Activated CD4-positive, alpha-beta T cell treated with anti-CD3 and anti-CD28 coated beads, Interleukin-2, amount 10 ng/mL, durations not matched to agents 24 days and 14 days (primary cell): Measurements from ENCODE around the gene KIAA1328. TPM values are rescaled to one million over a fixed set of nuclear protein-coding genes. Genes with fewer than 3 reads are reported as not detected.
A peak's percentile ranks its signal among the peaks of the same experiment; 100 is the strongest.

Source experiments
- DNase-seq: peaks from one replicate; pipeline ENCODE4 v3.0.0; 2022
- H3K27ac Mint-ChIP-seq: one replicate; pipeline ENCODE4 v1.8.0; 2022; ENCODE audit warnings: mild to moderate bottlenecking, mixed read lengths
- H3K27me3 Mint-ChIP-seq: one replicate; pipeline ENCODE4 v1.8.0; 2022; ENCODE audit warnings: mixed read lengths
- H3K36me3 Mint-ChIP-seq: one replicate; pipeline ENCODE4 v1.8.0; 2022; ENCODE audit warnings: low read depth, mild to moderate bottlenecking, mixed read lengths
- H3K4me1 Mint-ChIP-seq: one replicate; pipeline ENCODE4 v1.8.0; 2021; ENCODE audit warnings: mixed read lengths
- H3K4me3 Mint-ChIP-seq: one replicate; pipeline ENCODE4 v1.8.0; 2022; ENCODE audit warnings: mild to moderate bottlenecking, moderate library complexity, mixed read lengths
- H3K9me3 Mint-ChIP-seq: one replicate; pipeline ENCODE4 v1.8.0; 2021; ENCODE audit warnings: mixed read lengths
- intact Hi-C: fragments of 100-400 bp; cut with micrococcal nuclease; formaldehyde crosslinking; loops from one replicate; pipeline ENCODE4 v1.15.1; 2023
- total RNA-seq: library from RNA; stranded (reverse); gene quantifications from 2 replicates; pipeline ENCODE4 v1.2.3, GENCODE V29; 2022

KIAA1328 gene
- total RNA-seq, 1 donor from 2014 or later, result 7.3 TPM

DNA sequence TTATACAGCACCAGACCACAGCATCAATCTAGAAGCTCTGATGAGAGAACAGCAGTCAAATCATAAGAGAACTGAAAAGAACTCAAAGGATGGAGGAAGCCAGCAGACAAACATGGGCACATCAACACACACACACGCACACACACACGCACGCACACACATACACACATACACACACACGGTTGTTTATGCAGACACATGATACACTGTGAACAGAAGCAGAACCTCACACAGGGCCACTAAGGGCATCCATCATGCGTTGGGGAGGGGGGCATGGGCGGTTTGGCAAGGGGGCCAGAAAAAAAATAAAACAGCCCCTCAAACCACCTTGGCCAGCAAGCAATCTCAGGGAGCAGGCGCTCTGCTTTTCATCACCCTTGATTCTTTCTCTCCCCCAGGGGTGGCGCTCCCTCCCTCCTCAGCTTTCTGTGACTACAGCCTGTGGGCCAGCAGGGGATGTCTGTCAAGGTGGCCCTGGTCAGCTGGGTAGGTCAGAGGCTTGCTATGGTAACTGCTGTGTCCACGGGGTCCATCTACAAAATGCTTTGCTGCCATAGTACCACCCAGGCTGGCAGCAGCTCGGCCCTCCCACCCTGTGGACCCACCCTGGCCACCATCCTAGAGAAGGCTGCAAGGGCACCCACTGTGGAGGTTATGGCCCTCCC is 418.7 kb downstream of the KIAA1328 start:
- intact Hi-C loops, result no loop called here
- H3K27me3 Mint-ChIP-seq, result peaks cover 31% of the 10 kb centered on the region

DNA sequence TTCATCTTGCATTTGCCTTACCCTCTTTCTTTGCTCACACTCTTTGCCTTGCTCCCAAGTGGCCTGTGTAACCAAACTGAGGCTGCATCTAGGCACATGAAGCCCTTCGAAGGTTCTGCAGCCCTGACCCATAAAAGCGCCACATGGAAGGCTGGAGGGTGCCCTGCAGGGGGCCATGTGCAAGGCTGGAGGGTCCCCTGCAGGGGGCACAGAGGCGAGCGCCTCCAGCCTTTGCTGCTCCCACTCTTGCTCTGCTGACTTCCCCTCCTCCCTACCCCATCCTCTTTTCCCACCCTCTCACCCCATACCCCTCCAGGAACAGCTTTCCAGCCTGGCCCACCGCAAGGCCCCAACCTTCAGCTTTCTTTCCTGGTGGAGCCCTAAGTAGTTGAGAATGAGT is 419.4 kb downstream of the KIAA1328 start:
- Mint-ChIP-seq H3K9me3 (no peaks in the 10 kb centered on the region), H3K36me3 (no peaks in the 10 kb centered on the region), H3K27me3 (peaks cover 33% of the 10 kb centered on the region), H3K27ac (no peak overlapping the region), H3K4me3 (no peak overlapping the region), H3K4me1 (peaks cover 1% of the 10 kb centered on the region)
- no peak for DNase-seq
- intact Hi-C loops, result no loop called here

More for the DNA sequence above, 418.7 kb downstream of the KIAA1328 start:
- Mint-ChIP-seq H3K4me1 (peaks cover 1% of the 10 kb centered on the region), H3K27ac (no peak overlapping the region), H3K4me3 (no peak overlapping the region), H3K36me3 (no peaks in the 10 kb centered on the region), H3K9me3 (no peaks in the 10 kb centered on the region)
- no peak for DNase-seq

DNA sequence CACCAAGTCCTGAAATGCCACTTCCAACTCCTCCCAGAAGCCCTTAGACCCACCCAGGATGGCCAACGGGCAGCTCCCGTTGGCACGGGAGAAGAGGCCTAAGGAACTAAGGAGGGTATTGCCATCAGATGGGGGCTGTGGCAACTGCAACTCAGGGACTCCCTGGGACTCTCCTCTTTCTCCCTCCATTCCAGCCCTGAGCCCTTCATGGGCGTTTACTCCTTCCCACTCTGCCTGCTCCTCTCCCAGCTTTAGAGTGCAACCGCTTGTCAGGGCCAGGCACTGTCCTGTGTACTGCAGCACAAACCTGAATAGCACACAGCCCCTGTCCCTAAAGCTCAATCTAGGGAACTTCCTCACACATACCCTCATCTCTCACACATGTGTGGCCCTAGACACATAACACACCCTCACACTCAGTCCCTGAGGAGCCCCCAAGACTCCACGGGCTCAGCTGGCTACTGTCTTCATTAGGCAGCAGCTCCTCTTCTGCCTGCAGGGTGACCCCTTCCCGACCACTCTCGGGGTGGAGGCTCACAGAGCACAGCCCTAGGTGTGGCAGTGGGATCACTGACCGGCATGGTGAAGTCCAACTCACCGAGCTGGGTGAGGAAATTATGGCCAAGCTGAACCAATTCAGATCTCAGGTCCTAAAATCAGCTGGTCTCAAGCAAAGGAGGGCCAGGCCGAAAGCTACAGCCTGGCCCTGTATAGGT is 420.4 kb downstream of the KIAA1328 start:
- no peaks in the 10 kb centered on the region for H3K9me3 Mint-ChIP-seq
- no peak overlapping the region for H3K27ac Mint-ChIP-seq
- no peak for DNase-seq
- intact Hi-C loops, result no loop called here
- no peak overlapping the region for H3K4me3 Mint-ChIP-seq
- peaks cover 27% of the 10 kb centered on the region for H3K27me3 Mint-ChIP-seq
- no peaks in the 10 kb centered on the region for H3K4me1 Mint-ChIP-seq
- no peaks in the 10 kb centered on the region for H3K36me3 Mint-ChIP-seq

DNA sequence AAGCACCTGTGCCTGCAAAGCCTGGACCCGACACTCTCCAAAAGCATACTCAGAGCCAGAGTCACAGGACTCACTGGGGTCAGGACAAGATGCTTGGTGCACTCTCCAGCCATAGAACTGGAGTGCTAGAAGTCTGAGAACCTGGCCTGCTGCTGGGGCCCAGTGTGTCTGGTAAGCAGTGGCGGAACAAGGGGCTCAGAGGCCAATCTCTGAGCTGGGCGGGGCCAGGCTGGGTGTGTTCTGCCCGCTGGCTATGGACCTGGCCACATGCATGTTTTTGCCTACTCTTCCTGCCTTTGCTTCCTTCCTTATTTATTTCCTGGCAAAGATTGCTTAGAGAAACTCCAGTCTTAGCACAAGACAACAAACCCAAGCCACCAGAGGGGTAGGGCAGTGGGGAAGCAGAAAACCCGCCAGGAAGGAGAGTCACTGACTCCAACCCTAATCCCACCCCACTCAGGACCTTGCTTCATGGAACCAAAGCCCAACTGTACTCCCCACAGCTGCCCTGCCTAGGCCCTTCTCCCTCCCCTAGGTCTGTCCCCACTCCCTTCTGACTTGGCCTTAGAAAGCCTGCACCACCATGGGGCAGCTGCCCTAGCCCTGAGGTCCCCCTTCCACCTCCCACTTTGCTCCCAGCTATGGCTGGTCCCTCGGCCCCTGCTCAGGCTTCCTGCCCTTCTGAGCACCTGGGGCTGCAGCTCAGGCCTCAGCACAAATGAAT is 421.1 kb downstream of the KIAA1328 start:
- H3K9me3 Mint-ChIP-seq, result no peaks in the 10 kb centered on the region
- no peaks in the 10 kb centered on the region for H3K4me1 Mint-ChIP-seq
- intact Hi-C loops, result no loop called here
- no peak for DNase-seq
- no peaks in the 10 kb centered on the region for H3K36me3 Mint-ChIP-seq
- no peak overlapping the region for H3K27ac Mint-ChIP-seq
- H3K4me3 Mint-ChIP-seq, result no peak overlapping the region
- peaks cover 28% of the 10 kb centered on the region for H3K27me3 Mint-ChIP-seq

DNA sequence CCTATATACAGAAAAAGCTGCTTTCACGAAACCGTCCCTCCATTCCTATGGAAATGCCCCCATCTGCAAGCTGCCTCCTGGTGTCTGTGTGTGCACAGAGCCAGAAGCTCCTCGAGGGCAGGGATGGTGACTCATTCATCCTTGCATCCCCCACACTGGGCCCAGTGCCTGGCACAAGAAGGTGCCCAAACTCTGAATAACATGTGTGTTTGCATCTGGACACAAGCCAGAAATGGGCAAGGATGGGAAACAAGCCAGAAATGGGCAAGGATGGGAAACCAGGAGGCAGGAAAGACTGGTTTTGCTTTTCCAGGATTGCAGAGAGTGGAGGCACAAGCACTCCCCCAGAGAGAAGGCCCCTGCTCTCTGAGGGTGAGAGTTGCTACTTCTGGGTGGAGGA is 422.8 kb downstream of the KIAA1328 start:
- Mint-ChIP-seq H3K4me3 (no peak overlapping the region), H3K36me3 (no peaks in the 10 kb centered on the region), H3K4me1 (no peaks in the 10 kb centered on the region), H3K9me3 (no peaks in the 10 kb centered on the region), H3K27ac (no peak overlapping the region), H3K27me3 (peaks cover 28% of the 10 kb centered on the region)
- intact Hi-C loops, result no loop called here
- DNase-seq, result no peak

DNA sequence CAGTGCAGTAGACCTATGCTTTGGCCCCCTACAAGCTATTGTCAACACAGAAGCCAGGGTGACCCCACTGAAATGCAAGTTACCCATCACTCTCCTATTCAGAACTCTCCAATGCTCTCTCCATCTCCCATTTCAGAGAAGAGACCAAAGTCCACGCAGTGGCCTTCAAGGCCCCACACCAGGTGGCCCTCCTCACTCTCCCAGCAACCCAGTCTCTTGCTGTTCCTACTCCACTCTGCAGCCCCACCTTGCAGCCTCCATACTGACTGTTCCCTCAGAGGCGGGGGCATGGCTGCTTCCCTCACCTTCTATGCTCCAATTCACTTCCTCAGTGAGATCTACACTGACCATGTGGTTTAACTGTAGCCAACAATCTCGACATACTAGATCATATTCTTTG is 423.4 kb downstream of the KIAA1328 start:
- Mint-ChIP-seq H3K27me3 (peaks cover 28% of the 10 kb centered on the region), H3K4me1 (no peaks in the 10 kb centered on the region), H3K36me3 (no peaks in the 10 kb centered on the region), H3K4me3 (no peak overlapping the region), H3K9me3 (no peaks in the 10 kb centered on the region), H3K27ac (no peak overlapping the region)
- no peak for DNase-seq
- intact Hi-C loops, result no loop called here

DNA sequence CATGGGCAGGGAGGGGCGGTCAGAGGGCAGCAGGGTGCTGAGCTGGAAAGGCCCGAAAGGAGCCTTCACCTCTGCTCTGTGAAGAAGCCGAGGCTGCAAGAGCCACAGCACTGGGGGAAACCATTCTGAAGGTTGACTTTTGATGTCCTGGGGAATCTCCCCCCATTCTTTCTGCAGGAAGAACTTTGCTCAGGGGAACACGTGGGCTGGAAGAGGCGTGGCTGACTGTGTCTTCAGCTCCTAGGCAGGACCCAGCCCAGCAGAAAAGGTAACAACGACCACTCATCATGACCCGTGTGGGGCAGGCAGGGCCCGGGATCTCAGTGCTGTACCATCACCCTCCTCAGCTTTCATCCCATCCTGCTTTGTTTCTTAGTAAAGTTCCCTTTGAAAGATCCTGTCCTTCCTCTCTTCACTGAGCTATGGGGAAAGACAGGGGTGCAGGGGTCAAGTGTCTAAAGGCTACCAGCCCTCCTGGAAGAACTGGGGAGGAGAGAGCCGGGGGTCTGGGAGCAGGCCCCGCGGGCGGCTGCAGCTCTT is 424.0 kb downstream of the KIAA1328 start:
- DNase-seq, result no peak
- H3K27me3 Mint-ChIP-seq, result peaks cover 28% of the 10 kb centered on the region

DNA sequence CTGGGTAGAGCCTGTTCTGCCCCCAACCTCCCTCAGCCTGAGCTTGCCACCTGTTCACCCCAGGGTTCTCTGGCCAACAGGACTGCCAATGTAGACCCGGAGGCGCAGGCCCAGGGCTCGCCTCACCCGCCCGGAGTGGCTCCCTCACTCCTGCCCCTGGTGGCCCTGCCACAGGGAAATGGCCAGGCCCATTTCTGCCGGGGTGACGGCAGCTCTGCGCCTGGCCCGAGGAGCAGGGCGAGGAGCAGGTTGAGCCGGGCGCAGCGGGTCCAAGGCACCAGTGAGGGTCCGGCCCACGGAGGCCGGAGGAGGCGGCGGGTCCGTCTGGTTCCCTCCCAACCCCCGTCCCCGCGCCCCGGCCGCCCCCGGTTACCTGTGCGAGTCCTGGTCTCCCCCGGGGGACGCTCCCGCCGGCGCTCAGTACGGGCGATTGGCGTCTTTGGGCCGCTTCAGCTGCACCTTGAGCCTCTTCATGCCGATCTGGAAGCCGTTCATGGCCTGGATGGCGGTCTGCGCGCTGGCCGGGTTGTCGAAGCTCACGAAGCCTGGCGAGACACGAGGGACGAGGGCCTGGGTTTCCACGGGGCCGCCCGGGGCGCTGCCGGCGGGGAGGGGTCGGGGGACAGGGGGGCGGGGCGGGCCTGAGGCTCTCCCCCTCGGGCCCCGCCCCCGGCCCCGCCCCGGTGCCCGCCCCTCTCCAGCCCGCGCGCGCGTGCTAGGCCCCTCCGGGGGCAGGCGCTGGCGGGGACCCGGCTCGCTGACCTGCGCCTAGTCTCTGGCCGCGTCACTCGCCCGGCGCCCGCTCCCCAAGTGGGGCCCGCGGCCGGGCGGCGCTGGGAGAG is 424.7 kb downstream of the KIAA1328 start:
- DNase-seq, result no peak
- Mint-ChIP-seq H3K27me3 (peaks cover 28% of the 10 kb centered on the region), H3K4me1 (no peaks in the 10 kb centered on the region), H3K4me3 (no peak overlapping the region), H3K9me3 (no peaks in the 10 kb centered on the region), H3K27ac (no peak overlapping the region), H3K36me3 (no peaks in the 10 kb centered on the region)
- intact Hi-C loops, result no loop called here

More for the DNA sequence above, 424.0 kb downstream of the KIAA1328 start:
- no peaks in the 10 kb centered on the region for H3K4me1 Mint-ChIP-seq
- H3K27ac Mint-ChIP-seq, result no peak overlapping the region
- H3K9me3 Mint-ChIP-seq, result no peaks in the 10 kb centered on the region
- intact Hi-C loops, result no loop called here
- no peaks in the 10 kb centered on the region for H3K36me3 Mint-ChIP-seq
- no peak overlapping the region for H3K4me3 Mint-ChIP-seq

DNA sequence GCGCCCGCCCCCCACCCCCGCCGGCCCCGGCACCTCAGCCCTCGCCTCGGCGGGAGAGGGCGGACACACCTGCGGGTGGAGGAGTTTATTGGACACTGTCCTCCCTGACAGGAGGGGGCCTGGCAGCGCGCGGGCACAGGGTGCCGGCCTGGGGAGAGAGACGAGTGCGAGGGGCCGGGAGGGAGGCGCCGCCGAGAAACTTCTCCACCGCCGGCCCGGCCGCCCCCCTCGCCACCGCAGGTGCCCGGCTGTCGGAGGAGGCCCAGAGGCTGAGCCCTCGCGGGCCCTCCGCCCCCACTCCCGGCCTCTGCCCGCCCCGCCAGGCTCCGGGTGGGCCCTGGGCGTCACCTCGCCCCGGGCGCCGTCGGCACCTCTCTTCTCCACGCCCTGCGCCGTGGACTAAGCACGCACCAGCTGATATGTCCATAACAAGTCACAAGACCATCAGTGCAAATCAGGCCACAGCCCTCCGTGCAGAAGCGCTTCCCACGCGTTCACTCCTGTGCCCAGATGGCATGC is 425.4 kb downstream of the KIAA1328 start:
- Mint-ChIP-seq H3K27ac (no peak overlapping the region), H3K4me1 (no peaks in the 10 kb centered on the region), H3K4me3 (peak overlapping the region; percentile 24)

DNA sequence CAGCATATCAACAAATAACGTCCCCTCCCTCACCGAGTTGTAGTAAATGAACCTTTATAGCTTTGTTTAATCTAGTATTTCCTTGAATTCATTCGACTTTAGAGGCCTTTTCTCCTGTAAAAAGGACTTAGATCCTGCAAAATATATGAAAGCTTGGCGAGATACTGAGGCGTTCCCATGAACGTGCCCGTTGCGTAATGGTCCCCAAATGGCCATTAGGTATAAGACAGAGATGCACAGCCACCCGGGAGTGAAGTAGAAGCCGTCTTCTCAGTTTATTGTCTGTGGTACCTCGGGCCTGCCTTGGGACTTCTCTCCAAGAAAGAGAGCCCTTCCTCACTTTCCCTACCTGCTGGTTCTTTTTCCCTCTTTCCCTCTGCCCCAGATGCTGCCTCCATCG is 426.0 kb downstream of the KIAA1328 start:
- no peak overlapping the region for H3K27ac Mint-ChIP-seq
- no peaks in the 10 kb centered on the region for H3K4me1 Mint-ChIP-seq
- H3K4me3 Mint-ChIP-seq, result no peak overlapping the region
- no peaks in the 10 kb centered on the region for H3K36me3 Mint-ChIP-seq
- DNase-seq, result no peak
- intact Hi-C loops, result no loop called here
- H3K9me3 Mint-ChIP-seq, result no peaks in the 10 kb centered on the region
- peaks cover 28% of the 10 kb centered on the region for H3K27me3 Mint-ChIP-seq

More for the DNA sequence above, 425.4 kb downstream of the KIAA1328 start:
- Mint-ChIP-seq H3K9me3 (no peaks in the 10 kb centered on the region), H3K36me3 (no peaks in the 10 kb centered on the region), H3K27me3 (peaks cover 28% of the 10 kb centered on the region)
- no peak for DNase-seq
- intact Hi-C loops, result no loop called here

DNA sequence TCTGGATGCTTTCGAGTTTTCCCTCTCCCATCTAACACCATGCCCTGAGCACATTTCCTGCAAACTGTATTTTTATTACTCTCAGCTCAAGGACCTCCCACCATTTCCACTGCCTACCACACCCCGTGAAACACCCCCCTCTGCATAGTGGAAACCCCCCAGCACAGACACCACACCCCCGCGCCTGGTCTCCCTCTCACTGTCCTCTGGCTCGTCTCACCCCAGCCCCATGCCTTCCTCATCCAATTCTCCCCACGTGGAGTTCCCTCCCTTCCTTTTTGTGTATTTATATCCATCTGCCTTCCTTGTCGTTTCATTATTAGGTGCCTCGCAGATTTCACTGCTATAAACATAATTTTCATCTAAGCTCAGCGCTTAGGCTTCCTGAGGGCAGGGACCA is 429.2 kb downstream of the KIAA1328 start:
- no peaks in the 10 kb centered on the region for H3K36me3 Mint-ChIP-seq
- H3K27me3 Mint-ChIP-seq, result peaks cover 13% of the 10 kb centered on the region
- no peak overlapping the region for H3K4me3 Mint-ChIP-seq
- H3K4me1 Mint-ChIP-seq, result no peaks in the 10 kb centered on the region
- no peak for DNase-seq
- H3K27ac Mint-ChIP-seq, result no peak overlapping the region
- no peaks in the 10 kb centered on the region for H3K9me3 Mint-ChIP-seq
- intact Hi-C loops, result no loop called here

DNA sequence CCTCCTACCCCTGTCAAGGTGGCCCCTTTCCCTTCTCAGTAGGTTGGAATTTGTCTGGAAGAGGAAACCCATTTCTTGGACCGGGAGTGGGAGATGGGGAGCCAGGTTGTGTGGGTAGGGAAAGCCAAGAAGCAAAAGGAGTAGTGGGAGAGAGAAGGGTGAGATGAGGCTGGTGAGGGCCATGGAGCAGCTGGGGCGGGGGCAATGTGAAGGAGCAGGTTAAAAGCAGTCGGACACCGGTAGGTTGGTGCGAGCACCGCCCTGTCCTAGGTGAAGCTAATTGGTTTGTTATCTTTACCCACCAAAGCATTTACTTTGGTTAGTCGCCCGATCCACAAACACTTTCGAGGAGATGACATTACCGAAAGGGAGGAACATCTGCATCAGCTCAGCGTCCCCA is 429.9 kb downstream of the KIAA1328 start:
- Mint-ChIP-seq H3K4me3 (no peak overlapping the region), H3K27ac (no peak overlapping the region), H3K4me1 (no peaks in the 10 kb centered on the region), H3K27me3 (peaks cover 13% of the 10 kb centered on the region), H3K9me3 (no peaks in the 10 kb centered on the region), H3K36me3 (no peaks in the 10 kb centered on the region)
- DNase-seq, result no peak
- intact Hi-C loops, result no loop called here

DNA sequence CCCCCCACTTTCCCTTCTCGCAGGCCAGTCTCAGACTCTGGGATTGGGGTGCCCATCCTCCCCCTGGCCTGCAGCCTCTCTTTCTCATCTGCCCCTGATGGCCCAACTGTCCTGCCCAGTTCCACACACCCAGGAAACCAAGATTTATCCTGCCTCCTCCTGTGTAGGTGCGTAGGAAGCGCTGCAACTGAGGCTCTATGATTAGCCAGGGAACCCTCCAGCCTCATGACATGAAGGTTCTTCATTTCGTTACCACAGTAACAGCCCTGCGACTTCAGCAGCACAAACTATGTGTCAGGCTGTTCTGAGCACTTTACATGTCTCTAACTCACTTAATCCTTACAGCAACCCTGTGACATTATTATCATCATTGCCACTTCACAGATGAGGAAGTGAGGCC is 430.8 kb downstream of the KIAA1328 start:
- no peaks in the 10 kb centered on the region for H3K4me1 Mint-ChIP-seq
- H3K9me3 Mint-ChIP-seq, result no peaks in the 10 kb centered on the region
- intact Hi-C loops, result no loop called here
- DNase-seq, result no peak
- H3K4me3 Mint-ChIP-seq, result no peak overlapping the region
- peaks cover 11% of the 10 kb centered on the region for H3K27me3 Mint-ChIP-seq
- no peak overlapping the region for H3K27ac Mint-ChIP-seq
- H3K36me3 Mint-ChIP-seq, result no peaks in the 10 kb centered on the region
